ENCODE measurements around the gene BDH1.

BDH1 gene

GRCh38 chr3:197547306-197548011 lies 8.3 kb downstream of the BDH1 start:
- no peak for DNase-seq

DNA sequence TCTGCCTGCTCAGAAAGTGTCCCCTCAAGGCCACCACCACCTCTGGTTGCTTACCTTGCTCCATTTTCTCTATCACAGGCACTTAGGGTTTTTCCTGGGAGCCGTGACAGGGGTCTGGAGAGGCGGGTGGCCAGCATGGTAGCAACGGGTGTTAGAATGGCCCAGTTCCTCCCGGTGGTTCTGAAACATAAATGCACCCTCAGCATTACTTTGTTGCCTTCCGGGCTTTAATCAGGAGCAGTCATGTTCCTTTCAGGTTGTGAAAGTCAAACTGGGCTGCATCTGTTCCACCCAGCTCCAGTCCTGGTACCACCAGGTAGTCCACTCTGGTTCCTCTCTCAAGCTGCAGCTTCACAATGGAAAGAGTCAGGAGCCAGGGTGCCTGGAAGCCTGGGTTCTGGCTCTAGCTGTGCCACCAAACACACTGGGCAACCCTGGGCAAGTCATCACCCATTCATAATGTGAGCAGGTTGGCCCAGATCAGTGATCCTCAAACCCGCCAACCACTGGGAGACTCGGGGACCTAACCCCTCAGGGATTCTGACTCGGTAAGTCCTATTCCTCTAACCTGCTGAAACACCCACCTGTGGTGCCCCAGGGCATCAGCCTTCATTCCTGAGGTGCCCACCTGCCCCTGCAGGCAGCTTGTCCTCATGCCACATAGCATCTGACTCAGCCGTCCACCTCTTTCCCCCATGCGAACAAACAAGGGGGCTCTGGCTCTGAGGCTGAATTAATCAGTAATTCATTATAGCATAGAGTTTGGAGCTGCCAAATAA lies 9.3 kb downstream of the BDH1 start:
- no peak for DNase-seq

- DNase-seq = no peak
Observed at GRCh38 chr3:197545571-197545970, 10.2 kb downstream of the BDH1 start.

- DNase-seq = no peak
Observed at GRCh38 chr3:197545101-197545500, 10.7 kb downstream of the BDH1 start.

- DNase-seq = no peak
Observed at GRCh38 chr3:197542741-197543454, 12.9 kb downstream of the BDH1 start.

DNA sequence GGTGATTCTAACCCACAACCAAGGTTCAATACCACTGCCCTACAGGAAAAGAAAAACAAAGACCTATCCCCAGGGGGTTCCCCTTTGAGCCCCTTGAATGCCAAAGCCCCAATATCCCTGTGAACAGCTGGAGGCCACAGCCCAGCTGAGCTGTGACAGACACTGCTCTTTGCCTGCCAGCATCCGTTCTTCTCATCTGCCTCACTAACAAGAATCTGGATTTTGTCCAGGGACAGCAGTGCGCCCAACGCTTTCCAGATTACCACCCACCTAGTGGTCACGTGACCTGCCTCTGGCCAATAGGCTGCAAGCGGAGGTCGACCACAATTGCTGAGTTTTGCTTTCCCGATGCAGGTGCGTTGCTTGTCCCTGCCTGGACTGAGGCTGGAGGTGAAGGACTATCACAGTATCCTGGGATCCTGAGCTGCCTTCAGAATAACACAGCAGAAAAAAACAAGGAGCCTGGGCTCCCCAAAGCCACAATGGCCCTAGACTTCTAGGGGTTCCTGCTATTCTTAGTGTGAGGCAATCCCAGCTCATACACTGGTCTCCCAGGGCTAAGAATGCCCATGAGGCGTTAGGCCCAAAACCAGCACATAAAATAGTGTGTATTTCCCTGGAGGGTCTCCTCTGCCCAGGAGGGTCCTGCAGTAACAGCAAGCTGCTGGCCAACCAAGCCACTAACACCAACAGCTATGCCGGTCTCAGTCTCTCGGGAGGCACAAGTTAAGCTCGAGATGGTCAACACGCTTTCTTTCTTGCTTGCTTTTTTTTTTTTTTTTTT lies 13.8 kb downstream of the BDH1 start:
- no peak for DNase-seq

DNA sequence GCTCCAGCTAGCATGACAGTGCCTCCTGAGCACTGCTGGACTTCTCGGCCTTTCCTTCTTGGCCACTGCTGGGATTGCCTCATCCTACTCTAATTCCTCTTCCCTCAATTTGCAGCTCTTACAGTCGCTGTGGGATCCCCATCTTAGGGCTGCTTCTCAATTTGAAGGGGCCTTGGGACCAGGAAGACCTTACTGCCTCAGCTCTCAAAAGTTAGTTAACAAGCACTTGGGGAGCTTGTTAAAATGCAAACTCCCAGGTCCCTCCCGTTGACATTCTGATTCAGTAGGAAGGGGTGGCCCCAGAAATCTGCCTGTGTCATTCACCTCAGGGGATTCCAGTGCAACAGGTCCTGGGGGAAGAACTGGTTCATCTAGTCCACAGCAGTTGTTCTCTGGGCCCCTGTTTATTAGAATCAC lies 14.8 kb downstream of the BDH1 start:
- DNase-seq = no peak

DNA sequence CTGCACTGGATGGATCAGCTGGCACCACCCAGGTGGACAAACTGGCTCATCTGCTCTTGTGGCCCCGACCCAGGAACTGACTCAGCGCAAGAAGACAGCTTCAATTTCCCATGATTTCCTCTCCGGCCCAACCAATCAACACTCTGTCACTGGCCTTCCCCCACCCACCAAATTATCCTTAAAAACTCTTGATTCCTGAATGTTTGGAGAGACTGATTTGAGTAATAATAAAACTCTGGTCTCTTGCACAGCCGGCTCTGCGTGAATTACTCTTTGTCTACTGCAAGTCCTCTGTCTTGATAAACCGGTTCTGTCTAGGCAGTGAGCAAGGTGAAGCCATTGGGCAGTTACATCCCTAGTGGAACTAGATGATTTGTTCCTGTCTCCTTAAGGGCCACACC lies 16.1 kb downstream of the BDH1 start:
- no peak for DNase-seq

DNA sequence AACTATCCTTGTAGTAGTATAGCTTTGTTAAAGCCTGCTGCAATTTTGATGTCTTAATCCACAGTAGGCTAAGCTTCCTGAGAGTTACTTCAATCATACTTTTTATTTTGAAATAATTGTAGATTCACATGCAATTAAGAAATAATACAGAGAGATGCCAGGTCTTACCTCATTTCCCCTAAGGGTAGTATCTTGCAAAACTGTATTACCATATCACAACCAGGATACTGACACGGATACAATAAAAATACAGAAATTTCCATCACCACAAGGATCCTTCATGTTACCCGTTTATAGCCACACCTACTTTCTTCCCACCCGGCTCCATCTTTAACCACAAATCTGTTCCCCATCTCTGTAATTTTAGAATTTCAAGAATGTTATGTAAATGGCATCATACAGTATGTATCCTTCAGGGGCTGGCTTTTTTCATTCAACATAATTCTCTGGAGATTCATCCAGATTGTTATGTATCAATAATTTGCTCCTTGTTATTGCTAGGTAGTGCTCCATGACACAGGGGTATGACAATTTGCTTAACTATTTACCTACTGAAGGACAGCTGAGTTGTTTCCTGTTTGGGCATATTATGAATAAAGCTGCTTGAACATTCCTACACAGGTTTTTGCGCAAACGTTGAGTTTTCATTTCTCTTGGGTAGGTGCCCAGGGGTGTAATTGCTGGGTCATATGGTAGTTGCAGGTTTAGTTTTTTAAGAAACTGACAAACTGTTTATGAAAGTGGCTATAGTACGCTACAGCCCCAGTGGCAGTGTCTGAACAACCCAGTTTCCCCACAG lies 21.6 kb downstream of the BDH1 start:
- DNase-seq = no peak

DNA sequence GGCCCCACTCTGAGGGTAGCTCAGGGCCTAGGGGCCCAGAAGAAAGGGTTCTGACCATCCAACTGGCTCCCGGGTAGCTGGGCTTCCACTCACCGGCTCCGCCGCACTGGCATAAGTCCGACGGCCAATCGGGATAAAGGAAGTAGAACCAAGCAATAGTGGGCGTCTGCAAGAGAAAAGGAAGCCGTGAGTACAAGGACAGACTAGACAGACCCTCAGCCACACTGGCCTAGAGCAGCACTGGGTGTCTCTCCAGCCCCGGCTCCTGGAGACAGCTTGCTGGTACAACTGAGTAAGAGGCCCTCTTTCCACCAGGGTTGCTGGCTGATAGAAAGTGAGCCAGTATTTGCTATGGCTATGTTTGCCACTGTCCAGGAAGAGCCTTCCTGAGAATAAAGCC lies 22.4 kb downstream of the BDH1 start:
- DNase-seq = no peak

DNA sequence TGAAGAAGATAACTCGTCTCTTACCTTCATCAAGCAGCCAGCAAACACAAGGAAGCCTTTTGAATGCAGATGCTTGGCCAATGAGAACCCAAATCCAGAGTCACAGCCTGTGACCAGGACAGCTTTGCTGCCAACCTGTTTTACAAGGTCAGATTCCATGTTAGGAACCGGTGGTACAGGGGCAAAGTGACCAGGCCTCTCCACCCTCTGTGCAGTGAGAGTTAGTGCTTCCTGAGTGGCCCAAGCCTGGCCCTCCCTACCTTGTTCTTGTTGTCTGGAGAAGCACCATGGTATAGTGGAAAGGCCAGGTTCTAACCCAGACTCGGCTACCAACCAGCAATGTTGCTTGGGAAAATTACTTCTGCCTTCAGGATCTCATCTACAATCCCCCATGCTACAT lies 23.4 kb downstream of the BDH1 start:
- no peak for DNase-seq

DNA sequence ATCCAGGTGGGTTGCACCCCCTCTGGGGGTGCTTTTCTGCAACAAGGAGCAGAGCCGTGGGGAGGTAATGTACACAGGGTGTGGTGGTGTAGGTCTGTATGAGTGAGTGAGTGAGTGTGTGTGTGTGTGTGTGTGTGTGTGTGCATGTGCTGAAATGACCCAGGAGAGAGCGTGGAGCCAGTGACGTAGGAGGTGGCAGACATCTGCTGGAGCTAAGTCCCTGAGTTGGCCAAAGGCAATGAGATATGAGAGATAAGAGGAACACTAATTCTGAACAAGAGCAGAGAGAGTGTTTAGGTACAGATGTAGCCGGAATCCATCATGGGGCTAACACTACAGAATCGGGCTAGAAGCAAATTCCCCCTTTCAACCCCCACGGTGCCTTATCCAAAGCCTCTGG lies 27.6 kb downstream of the BDH1 start:
- DNase-seq = no peak

DNA sequence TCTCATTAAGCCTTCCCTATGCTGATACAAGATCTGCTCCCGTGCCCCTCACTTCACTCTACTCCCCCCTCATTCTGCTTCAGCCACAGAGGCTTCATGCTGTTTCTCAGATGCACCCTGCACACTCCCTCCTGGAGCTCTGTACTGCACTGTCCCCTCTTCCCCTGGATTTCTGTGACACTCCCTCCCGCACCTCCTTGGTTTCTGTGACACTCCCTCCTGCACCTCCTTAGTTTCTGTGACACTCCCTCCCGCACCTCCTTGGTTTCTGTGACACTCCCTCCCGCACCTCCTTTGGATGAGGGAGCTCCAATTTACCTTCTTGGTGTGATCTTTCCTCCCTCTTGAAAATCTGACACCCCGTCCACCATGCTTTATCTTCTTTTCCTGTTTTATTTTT lies 28.2 kb downstream of the BDH1 start:
- DNase-seq = no peak

DNA sequence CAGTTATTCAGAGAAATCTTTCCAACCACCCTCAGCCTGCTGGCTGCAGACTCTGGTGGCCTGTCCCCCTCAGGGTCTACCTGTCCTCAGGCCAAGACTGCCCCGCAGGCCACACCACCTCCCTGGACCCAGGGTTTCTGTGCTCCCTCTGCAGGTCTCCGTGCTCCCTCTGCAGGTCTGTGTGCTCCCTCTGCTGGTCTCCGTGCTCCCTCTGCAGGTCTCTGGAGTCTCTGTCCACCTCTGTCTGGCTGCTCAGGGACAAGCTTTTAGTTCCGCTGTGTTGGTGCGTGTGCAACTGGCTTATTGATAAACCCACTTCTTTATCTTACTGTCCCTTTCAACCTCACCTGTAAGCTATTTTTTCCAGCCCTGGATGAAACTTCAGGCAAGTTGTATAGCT lies 30.1 kb downstream of the BDH1 start:
- DNase-seq = no peak

GRCh38 chr3:197524128-197524527 lies 31.6 kb downstream of the BDH1 start:
- no peak for DNase-seq

DNA sequence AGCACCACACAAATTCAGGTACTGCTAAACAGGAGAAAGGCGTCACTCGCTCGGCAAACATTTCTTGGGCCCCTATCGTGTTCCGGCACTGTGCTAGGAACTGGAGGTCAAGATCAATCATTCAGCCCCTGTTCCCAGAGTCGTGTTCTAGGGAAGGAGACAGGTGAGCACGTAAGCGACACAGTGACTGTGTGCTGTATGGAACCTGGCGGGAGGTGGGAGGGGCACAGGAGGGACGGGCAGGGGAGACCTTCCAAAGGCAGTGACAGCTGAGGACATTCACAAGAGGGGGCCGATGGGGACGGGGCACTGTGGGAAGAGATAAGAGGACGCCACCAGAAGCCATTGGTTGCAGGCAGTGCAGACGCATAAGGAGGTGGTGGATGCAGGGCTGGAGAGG lies 32.2 kb downstream of the BDH1 start:
- no peak for DNase-seq

DNA sequence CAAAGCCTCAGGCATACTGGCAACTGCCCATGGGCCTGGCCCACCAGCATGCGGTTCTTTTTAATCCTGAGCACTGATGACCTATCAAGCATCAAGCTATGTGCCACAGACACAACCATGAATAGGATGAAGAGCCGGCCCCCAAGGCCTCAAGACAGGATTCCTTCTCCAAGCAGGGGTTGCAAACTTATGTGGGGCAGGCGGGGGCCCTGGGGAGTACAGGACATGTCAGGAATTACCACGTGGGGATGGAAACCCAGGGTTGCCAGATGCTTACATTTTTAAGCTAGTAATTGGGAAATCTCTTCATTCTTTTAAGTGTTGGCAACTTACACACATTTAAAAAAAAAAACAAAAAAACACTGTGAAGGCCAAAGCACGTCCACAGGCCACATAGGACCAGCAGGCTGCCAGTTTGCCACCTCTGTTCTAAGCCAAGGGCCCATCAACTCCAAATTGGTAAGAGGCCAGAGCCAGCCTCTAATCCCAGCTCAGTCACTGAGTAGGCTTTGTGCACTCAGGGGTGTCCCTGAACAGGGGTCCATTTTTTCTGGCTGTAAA lies 32.8 kb downstream of the BDH1 start:
- no peak for DNase-seq

GRCh38 chr3:197522183-197522715 lies 33.5 kb downstream of the BDH1 start:
- DNase-seq = no peak

DNA sequence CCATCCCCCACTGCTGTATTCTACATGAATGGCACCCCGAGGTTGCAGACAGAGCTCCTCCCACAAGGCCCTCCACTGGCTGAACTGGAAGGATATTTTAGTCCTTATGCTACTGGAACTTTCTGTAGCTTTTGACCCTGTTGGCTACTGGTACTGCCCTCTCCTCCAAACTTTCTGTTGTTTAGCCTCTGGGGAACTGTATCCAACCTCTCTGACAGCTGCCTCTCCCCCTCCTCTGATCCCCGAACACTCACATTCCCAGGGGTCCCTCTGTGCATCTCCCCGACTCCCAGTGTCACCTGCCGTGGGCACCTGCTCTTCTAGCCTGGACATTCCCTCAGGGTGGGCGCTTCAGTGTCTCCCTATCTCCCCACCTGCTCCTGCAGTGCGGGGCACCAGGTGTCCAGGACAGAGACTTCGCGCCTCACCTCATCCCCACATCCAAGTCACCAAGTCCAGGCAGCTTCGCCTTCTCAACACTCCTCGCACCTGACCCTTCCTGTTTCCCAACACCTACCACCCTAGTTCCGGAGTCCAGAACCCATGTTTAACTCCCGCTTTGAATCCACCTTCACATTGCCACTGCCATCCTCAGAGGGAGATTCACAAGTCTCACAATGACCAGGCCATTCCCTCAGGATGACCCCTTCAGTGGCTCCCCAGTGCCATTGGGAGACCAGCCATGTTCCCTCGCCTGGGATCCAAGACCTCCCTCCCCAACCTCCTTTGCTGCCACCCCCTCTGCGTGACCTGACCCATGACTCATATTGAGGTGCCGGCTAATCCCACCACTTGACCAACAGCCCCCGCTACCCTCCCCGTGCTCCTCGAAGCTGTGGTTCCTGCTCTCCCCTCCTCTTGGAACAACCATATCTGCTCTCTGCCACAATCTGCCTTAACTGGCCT lies 34.2 kb downstream of the BDH1 start:
- no peak for DNase-seq
